ENCODE measurements around the gene PLSCR3.

The PLSCR3 gene

DNA sequence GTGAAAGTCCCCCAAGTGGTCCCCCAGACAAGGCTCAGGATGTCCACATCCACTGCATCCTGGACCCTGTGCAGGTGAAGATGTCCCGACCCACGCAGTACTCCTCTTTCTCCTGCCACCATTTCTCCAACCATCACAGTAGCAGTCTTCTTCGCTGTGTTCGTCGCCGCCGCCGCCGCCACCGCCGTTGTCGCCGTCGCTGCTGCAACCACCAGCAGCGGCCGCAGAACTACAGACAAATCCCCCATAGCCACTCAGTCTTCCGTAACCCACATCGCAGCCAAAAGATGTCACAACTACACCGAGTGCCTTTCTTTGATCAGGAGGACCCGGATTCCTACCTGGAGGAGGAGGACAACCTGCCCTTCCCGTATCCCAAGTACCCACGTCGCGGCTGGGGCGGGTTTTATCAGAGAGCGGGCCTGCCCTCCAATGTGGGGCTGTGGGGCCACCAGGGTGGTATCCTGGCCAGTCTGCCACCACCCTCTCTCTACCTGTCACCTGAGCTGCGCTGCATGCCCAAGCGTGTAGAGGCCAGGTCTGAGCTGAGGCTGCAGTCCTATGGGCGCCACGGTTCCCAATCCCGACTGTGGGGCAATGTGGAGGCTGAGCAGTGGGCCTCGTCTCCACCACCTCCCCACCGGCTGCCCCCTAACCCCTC, 32.0 kb upstream of the PLSCR3 start:
- DNase-seq, result no peak

DNA sequence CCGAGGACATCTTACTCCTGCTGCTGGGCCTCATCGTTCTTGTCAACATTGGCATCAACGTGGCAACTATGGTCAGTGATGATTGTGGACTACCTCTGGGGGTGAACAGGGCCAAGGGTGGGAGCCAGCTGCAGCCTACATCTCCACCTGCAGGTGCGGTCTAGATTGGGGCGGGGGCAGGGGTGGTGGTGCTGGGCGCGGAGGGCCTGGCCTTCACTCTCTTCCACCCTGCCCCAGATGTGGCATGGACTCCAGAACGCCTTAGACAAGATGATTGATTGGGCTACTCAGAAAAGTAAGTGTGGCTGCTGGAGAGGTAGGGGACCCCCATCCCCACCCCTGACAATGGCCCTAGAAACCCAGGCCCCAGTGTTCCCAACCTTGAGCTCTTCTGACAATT, 31.4 kb upstream of the PLSCR3 start:
- no peak for DNase-seq

DNA sequence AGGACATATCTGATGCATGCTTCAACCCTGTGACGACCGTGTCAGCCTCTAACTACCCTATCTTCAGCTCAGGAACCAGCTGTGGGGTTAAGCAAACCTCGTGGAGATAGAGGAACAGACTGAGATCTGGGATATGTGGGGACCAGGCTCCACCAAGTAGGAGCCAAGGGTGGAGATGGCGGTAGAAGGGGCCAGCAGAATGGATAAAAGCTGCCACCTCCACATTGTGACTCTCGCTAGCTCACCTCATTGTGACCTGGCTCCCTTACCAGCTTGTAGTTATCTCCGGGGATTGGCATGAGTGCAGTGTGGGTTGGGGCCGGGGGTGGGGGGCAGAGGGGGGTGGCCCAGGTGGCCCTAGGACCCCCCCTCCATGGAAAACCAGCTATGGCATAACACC, 31.0 kb upstream of the PLSCR3 start, which contains the start of gene SPEM2:
SPEM2 (plus strand) TSS at position 301 of the 400 bp plus-strand sequence; CDS start at position 374, 73 bp downstream.
- DNase-seq, result no peak

DNA sequence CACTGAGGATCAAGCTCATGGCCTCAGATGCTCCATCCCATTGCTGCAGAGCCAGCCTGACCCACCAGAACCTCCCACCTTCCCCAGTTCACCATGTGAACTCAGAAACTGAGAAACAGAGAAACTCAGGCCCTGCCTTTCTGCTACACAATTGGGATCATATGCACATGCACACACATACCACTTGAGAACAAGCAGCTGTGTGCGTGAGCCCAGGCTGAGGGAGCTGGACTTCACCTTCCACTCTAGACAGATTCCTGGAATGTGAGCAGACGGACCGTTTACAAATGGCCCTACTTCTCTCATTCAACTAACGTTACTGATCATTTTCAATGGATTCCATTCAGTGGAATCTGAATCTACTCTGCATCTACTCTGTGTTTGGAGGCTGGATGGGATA, 29.4 kb upstream of the PLSCR3 start:
- no peak for DNase-seq

DNA sequence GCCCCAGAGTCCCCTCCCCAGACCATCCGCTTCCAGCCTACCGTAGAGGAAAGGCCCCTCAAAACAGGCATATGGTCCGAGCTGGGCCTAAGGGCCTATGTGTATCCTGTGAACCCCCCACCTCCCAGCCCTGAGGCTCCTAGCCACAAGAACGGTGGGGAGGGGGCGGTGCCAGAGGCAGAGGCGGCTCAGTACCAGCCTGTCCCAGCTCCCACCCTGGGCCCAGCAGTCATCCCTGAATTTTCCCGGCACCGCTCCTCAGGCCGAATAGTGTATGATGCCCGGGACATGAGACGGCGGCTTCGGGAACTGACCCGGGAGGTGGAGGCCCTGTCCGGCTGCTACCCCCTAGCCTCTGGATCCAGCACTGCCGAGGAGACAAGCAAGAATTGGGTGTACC, 26.9 kb upstream of the PLSCR3 start:
- no peak for DNase-seq

DNA sequence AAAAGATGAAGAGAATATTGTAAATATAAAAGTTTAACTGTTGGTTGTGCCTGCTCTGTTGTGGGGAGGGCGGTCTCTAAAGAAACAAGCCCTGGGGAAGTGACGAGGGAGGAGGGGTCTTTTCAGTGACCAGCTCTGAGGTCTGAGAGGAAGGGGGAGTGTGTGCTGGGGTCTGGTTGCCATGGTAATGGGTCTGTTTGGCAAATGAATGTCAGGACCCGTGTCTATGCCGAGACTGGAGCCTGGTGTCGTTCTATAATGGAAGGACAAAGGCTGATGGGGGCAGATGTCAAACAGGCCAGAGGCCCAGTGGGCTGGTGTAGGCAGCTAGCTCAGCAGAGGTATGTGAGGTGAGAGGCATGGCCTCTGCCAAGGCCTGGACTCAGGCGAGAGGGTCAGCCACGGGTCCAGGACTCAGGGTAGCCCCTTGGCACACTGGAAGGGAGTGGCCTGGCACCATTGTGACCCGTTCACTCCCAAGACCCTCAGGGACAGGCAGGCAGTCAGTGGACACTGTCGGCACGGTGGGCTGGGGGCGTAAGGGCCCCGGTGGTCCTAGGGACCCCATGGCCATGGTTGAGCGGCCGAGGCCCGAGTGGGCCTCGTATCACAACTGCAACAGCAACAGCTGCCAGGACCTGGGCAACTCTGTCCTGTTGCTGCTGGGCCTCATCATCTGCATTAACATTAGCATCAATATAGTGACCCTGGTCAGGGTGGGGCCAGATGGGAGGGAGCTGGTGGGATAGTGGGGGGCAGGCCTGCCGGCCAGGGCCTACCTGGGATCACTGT, 25.7 kb upstream of the PLSCR3 start, which contains the start of gene SPEM1:
SPEM1 (plus strand) TSS at position 506 of the 792 bp plus-strand sequence; CDS start at position 567, 61 bp downstream.
- DNase-seq, result no peak

DNA sequence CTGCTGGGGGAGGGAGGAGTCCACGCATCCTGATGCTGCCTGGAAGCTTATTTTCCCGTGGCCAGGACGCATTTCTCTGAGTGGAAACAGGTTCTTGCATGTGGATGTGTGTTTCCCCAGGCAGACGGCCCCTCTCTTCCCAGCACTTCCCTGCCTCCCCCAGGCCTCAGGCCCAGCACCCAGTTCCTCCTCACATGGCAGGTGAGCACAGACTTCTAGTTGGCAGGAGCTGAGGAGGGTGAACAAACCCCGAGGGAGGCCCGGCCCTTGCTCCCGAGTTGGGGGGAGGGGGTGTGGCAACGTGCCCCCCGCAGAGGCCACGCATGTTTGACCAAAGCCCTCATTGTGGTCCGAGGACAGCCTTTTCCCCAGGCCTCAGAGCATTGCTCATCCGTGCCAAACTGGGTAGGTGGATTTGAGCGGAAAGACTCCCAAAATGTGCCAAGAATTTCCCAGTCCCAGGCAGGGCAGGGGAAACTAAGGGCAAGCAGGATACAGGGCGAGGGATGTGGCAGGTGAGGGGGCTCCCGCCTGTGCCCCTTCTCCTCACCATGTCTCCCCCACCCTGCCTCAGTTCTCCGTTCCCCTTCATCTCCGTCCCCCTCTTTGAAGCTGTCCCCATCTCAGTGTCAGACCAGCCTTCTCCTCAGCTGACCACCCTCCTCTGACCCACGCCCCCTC, 24.3 kb upstream of the PLSCR3 start:
- no peak for DNase-seq

DNA sequence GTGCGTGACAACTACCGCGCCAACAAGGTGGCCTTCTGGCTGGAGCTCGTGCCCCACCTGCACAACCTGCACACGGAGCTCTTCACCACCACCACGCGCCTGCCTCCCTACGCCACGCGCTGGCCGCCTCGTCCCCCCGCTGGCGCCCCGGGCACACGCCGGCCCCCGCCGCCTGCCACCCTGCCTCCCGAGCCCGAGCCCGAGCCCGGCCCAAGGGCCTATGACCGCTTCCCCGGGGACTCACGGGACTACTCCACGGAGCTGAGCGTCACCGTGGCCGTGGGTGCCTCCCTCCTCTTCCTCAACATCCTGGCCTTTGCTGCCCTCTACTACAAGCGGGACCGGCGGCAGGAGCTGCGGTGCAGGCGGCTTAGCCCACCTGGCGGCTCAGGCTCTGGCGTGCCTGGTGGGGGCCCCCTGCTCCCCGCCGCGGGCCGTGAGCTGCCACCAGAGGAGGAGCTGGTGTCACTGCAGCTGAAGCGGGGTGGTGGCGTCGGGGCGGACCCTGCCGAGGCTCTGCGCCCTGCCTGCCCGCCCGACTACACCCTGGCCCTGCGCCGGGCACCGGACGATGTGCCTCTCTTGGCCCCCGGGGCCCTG, 22.8 kb upstream of the PLSCR3 start:
- no peak for DNase-seq

DNA sequence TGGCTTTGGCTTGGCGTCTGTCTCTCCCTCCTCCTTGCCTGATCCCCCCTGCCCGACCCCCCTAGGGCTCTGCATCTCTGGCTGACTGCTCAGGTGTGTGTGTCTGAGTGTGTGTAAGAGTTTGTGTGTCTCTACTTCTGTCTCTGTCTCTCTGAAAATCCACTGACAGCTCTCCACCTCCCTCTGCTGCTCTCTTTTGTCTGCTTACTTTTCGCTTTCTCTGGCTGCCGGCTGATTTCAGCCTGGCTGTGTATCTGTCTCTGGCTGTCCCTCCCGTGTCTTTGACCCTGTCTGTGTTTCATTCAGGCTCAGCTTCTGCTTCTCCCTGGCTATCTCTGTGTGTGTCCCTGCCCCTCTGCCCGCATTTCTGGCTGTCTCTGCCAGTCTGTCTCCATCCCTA, 22.0 kb upstream of the PLSCR3 start:
- DNase-seq, result no peak

DNA sequence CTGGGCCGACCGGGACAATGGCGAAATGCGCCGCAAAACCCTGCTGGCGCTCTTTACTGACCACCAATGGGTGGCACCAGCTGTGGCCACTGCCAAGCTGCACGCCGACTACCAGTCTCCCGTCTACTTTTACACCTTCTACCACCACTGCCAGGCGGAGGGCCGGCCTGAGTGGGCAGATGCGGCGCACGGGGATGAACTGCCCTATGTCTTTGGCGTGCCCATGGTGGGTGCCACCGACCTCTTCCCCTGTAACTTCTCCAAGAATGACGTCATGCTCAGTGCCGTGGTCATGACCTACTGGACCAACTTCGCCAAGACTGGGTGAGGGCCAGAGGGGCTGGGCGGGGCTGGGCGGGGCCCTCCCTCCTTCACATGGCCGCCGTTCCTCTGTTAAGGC, 21.5 kb upstream of the PLSCR3 start:
- DNase-seq, result no peak

DNA sequence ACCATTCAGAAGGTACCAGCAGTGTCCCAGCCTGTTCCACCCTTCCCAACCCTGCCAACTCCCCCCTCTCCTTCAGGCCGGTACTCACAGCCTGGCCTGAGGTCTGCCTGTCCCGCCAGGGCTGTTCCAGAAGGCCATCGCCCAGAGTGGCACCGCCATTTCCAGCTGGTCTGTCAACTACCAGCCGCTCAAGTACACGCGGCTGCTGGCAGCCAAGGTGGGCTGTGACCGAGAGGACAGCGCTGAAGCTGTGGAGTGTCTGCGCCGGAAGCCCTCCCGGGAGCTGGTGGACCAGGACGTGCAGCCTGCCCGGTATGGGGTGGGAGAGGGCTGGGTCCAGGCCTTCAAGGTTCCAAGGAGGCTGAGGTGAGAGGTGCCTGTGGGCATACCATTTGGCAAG, 20.5 kb upstream of the PLSCR3 start:
- DNase-seq, result no peak

DNA sequence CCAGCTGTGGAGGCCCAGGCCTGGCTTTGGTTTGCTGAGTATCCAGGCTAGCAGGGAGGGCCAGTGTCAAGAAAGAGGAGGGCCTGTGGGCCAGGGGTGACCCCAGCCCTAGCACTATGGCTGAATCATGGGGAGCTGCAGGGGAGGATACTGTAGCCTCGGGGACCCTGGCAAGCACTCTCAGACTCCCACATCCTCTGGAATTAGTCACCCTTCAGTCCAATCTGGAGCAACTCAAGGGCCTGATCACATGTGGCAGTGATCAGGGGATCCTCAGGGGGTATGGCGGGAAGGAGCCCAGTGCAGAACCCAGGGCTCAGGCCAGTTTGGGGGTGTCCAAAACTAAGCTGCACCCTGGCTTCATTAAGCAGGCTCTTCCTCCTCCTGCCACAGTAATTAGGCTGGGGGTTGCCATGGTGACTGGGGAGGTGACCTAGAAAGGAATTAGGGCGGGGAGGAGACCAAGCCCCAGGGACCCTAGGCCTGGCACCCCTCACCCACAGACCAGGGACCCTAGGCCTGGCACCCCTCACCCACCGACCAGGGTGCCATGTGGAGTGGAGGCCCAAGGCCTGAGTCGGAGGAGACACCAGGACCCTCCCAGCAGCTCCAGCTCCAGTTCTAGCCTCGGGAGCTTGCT, 19.1 kb upstream of the PLSCR3 start:
- no peak for DNase-seq

DNA sequence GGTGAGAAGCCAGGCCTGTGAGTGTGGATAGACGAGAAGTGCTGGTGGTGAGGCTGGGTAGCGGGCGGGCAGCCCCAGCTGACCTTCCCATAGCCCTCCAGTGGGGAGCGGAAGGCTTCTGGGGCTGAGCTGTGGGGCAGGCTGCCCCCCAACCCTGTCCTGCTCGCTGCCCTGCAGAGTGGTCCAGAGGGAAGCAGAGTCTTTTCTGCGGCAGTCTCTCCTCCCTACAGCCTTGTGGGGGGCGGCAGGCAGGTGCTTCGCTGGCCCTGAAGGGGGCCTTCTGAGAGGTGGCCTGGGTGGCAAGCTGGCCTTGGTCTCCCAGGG, 17.1 kb upstream of the PLSCR3 start:
- no peak for DNase-seq

DNA sequence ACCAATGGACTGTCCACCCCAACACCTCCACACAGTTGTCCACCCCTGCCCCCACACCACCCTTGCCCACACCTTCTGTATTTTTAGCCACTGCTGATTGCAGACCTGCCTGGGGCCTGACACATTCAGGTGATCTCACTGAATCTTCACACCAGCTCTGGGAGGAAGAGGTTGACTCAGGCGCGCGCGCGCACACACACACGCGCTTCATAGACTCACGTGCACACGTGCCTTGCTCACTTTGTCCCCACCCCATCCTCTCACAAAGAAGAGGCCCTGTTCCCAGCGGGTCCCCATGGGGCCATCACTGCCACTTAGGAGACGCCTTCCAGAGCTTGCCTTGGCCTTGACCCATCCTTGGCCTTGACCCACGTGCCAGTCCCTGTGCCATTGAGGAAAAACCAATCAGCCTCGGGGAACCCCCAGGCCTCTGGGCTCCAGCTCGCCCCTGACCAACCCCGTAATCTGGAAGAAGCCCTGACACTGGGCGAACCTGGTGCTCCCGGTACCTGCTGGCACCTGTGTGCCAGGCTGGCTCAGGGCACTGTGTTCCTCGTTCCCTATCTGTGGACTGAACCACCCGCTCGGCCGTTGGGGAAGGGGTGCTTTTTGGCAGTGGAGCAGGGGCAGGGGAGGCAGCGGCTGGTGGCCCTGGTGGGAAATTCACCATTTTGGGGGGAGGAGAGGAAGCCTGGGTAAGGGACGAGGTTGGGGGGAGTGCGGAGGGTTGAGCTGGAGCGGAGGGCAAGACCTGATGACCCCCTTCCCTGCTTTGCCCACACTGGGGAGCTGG, 16.5 kb upstream of the PLSCR3 start:
- no peak for DNase-seq

DNA sequence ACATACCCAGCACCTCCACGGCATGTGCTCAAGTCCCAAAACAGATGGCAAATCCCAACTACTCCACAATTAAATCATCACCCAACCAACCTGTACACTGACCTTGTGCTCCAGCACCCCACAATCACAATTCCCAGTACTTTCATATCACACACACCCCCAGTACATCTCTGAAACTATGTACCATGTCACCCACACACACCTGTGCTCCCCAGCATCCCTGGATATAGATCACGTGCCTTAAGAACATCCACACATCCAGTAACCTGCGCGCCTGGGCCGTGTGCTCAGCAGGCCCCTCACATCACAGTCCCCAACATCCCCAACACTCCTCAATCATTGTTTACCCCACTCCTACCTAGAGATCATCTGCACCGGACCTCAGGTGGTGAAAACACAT, 15.4 kb upstream of the PLSCR3 start:
- DNase-seq, result no peak

DNA sequence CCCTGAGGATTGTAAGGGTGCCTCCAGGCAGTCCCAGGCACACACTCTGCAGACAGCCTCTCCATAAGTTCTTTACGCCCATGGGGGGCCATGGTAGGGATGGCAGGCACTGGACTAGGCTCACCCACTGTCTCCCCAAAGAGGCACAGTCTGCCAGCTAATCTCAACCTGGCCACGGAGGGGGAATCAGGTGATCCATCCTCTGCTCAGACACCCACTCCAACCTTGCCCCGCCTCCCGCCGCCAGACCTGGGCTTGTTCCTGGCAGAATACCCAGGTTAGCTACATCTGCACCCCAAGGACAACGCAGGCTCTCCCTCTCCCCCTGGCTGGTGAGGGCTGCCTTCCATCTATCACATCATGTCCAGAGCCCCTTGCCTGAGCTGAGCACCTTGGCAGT, 14.5 kb upstream of the PLSCR3 start:
- no peak for DNase-seq

DNA sequence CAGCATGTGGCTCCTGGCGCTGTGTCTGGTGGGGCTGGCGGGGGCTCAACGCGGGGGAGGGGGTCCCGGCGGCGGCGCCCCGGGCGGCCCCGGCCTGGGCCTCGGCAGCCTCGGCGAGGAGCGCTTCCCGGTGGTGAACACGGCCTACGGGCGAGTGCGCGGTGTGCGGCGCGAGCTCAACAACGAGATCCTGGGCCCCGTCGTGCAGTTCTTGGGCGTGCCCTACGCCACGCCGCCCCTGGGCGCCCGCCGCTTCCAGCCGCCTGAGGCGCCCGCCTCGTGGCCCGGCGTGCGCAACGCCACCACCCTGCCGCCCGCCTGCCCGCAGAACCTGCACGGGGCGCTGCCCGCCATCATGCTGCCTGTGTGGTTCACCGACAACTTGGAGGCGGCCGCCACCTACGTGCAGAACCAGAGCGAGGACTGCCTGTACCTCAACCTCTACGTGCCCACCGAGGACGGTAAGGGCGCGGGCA, 14.0 kb upstream of the PLSCR3 start:
- DNase-seq, result no peak

DNA sequence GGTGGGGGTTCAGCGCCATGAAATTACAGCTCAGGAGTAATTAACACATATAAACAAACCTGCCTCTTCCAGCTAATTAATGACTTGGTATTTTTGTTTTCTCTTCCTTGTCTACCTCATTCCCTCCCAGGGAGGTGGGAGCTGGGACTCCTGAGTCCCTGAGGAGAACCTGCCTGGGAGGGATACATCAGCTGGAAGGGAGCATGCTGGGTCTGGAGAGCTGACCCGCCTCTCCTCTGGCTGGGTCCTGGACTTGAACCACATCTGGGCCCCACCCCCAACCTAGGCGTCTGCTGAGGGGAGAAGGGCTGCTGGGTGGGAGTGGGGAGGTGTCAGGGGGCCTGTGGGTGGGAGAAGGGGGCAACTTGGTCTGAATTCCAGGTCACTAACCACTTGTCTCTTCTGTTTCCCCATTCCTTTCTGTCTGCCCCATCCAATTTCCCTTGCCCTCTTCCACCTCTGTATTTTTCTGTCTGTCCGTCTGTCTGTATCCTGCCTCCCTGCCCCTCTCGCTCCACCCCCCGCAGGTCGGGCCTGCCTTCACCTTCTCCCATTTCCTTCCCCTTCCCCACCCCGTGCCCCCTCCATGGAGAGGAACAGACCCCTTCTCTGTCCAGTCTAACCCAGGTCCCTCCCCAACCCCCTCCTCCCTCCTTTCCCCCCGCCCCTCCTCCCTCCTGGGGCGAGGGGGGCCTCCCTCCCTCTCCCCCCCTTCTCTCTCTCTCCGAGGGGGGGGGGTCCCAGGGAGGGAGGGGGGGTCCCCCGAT, 13.3 kb upstream of the PLSCR3 start, which contains the start of gene NLGN2:
NLGN2 (plus strand) TSS at position 361 of the 767 bp plus-strand sequence. CDS start 411 bp downstream, outside the sequence.
- DNase-seq, result no peak

DNA sequence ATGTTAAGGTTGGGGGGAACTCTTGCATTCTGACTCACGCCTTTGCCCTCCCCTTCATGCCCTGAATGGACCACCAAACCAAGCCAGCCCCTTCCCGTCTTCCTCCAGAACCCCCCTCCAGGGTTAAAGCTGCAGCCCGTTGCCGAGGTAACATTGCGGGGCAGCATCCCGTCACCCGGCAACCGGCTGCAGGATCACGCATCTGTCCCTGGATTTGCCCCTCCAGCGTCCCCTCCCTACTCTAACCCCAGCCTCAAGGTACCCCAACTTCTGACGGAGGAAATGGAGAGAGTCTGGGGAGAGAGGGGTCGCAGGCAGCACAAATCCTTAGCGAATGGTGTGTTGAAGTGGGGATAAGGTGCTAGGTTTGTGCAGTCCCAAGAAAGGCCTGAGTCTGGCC, 12.8 kb upstream of the PLSCR3 start:
- no peak for DNase-seq

DNA sequence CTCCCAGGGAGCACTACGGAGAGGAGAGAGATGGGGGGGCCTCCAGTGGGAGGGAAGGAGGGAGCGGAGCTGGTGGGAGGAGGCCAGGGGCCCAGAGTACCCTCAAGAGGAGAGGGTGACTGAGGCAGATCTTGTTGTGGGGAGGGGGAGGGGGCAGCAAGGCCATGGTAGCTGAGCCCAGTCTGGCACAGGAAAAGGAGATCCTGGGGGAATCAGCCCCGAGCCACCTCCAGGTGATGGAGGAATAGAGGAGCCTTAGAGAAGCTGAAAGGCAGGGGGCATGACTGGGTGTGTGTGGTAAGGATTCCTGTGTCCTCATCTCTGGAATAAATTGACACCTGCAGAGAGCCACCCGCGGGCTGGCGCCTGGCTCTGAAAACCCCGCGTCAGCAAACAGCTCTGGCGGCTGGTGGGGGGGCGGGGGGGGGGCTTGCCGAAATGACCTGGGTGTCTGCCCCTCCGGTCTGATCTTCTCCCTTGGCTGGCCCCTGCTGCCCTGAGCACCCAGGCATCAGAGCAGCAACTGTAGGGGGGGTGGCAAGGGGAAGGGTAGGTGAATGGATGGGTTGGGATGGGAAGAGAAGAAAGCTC, 12.0 kb upstream of the PLSCR3 start:
- no peak for DNase-seq

All from GF-D8 (cell line).